ENCODE results near the gene KISS1.

The KISS1 gene

DNA sequence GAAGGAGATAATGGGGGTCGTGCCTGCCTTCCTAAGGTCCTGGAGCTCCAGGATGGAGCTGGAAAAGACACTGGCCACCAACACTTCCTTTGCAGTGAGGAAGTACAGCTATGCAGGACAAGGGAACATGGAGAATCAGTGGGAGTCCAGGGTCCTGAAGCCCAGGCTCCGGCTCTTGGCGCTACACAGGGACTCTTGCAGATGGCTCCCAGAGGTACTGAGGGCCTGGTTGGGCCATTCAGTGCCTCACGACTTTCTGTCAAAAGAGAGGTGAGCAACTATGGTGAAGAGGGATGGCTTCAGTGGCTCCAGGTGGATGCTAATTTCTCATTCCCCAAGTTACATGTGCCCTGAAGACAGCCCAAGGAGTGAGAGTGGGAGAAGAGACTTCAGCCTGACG lies 42.6 kb downstream of the KISS1 start:
- DNase-seq, result no peak

GRCh38 chr1:204152310-204153044 lies 43.8 kb downstream of the KISS1 start:
- no peak for DNase-seq

- DNase-seq, result peak; percentile 83
Observed at GRCh38 chr1:204151552-204152309, 44.6 kb downstream of the KISS1 start, which contains the start of gene ETNK2. TSS of gene ETNK2 (minus strand) at chr1:204152044. CDS start at chr1:204151852, 192 bp downstream.

- no peak for DNase-seq
Observed at GRCh38 chr1:204150702-204151551, 45.4 kb downstream of the KISS1 start.

- no peak for DNase-seq
Observed at GRCh38 chr1:204149635-204150565, 46.4 kb downstream of the KISS1 start.

DNA sequence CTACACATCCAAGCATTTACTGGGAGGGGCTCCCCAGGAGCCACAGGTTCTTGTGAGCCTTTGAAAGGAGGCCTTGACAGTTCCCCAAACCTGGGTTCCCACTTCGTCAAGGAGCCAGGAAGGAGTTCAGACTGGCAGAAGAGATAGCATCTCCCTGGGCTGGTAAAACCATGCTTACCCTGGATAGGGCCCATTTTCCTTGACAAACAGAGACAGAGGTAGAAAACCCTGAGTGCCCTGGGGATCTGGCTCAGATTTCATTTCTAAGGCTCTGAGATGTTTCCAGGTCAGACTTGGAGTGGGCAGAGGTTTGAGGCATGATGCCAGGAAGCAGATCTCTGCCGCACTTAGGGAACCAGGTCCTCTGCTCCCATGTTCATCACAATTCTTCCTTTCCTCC lies 47.2 kb downstream of the KISS1 start:
- no peak for DNase-seq

GRCh38 chr1:204147406-204148383 lies 48.6 kb downstream of the KISS1 start:
- DNase-seq, result no peak

- DNase-seq, result no peak
Observed at GRCh38 chr1:204146965-204147364, 49.3 kb downstream of the KISS1 start.

DNA sequence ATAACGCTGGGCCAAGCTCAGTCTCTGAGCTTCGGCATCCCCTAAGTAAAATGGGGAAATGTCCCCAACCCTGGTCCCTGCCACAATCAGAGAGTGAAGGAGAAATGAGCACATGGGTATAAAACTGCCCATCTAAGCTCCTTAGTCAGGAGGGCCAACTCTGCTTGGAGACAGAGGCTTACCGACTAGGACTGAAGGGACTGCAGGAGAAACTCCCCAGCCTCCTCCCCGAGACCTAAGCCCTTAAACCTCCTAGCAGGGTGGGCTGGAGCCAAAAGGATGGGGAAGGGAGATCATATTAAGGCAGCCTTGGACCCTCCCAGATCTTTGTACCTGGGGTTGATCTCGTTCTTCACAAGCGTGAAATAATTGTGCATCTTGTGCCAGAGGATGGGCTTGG lies 50.0 kb downstream of the KISS1 start:
- no peak for DNase-seq

- DNase-seq, result no peak
Observed at GRCh38 chr1:204145033-204145504, 51.2 kb downstream of the KISS1 start.

- DNase-seq, result no peak
Observed at GRCh38 chr1:204143276-204144041, 52.8 kb downstream of the KISS1 start.

DNA sequence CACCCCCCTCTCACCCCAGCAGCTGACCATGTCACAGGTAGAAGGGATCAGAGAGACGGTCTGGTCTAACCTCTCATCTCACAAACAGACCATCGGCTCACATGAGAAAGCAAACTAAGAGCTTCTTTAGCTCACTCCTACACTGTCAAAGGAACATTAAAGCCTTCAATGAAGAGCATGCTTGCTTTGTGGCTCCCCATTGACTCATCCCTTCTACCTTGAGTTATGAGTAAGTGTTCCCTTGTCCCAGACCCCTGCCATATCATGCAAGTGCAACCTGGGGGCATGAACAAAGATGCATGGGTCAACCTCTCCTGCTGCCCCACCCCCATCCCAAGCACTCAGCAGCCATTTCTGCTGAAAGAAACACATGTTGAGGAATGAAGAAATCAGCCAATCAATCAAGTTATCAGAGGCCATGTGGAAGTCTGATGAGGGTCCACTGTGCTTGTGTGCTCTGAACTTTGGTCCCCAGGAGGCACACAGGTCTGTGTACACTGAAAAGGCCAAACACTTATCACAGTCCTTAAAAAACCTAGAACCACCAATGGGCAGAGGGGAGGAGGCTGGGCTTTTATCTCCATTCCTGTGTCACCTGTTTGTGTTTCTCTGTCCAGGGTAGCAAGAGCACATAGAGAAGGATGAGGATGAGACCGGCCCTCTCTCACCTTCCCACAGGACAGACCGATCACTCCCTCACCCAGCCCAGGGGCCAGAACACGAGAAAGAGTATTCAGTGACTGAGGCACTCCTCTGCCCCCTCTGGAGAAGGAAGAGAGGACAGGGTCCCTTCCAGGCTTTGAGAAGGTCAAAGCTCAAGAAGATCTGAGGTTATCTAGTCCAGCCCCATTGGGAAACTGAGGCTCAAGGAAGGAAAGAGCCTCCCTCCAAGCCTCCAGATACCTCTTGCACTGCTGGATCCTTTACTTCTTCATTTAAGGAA lies 54.0 kb downstream of the KISS1 start:
- no peak for DNase-seq

DNA sequence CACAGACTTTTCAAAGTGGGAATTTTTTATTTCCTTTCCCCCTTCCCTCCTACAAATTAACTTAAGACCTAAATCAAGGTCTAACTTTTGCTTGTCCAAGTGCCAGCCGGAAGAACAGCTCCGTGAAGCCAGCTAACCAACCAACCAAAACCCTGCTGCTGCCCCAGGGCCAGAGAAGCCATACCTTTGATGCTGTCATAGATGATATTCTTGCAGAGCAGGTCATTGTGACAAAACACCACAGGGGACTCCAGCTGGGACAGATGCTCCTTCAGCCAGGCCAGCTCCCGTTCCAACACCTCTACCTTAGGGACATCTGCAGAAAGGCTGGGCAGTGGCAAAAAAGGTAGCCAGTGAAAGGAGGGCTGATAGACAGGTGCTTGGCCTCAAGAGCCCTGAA lies 55.2 kb downstream of the KISS1 start:
- DNase-seq, result no peak

Data from NCI-H1105 treated with DMSO at 0.1 percent for 48 hours (cell line).